AG08395 (cell line): Measurements from ENCODE around the gene ACSM2A.
"Not testable (repeated sequence)": the region's sequence is repeated elsewhere in the genome, so short reads cannot be mapped to it uniquely, and the experiment has no call there.

ENCODE experiments used
- DNase-seq: peaks from one replicate; pipeline ENCODE4 v3.0.0; 2012; ENCODE audit warnings: mixed read lengths, low spot score

ACSM2A gene

DNA sequence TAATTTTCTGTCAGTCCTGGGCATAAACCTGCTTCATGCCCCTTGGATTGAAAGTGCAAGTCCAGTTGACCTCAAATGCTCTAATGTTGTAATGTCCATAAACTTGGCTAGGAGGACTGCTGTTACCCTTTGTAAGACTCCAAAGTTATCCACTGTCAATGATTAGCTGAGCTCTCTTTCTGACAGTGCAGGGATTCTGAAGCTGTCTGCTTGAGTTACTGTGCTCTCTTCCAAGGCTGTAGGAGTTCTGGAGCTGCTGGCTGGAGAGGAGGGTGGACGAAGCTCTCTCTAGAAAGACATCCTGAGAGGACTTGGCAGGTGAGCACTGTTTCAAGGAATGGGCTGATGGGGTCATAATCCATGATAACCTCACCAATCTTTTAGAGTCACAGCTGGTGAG, at the start of gene ACSM2A:
TSS of gene ACSM2A (plus strand) at position 158 of the 400 bp plus-strand sequence. CDS start 8,594 bp downstream, outside the sequence.
- DNase-seq = not testable (repeated sequence)

DNA sequence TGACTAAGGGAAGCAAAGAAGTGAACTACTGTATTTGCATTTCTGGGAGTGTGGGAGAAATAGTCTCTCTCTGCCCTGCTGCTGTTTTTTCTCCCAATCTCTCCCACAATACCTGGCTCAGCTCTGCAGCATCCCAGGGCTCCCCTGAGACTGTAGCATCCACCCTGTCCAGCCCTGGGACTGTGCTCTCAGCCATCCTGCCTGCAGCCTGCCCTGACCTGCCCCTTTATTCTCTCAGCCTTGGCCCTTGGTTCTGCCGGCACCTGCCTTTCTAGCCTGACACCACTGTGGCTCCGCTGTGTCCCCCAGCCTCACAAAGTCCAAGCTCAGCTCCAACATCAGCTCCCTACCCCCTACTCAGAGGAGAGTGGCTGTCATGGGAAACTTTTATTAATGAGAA, 48.7 kb upstream of the ACSM2A start:
- DNase-seq = no peak

GRCh38 chr16:20404637-20405036, 46.7 kb upstream of the ACSM2A start, which contains the start of gene PDILT:
Gene PDILT (minus strand): TSS chr16:20404737. CDS start chr16:20399300, 5,437 bp downstream.
- no peak for DNase-seq

- no peak for DNase-seq
Observed at GRCh38 chr16:20409398-20410120, 41.8 kb upstream of the ACSM2A start, which contains the start of gene ACSM5. Gene ACSM5 (plus strand): TSS chr16:20409534. CDS start chr16:20411485, 1,951 bp downstream.

- no peak for DNase-seq
Observed at GRCh38 chr16:20410121-20410723, 41.1 kb upstream of the ACSM2A start.

GRCh38 chr16:20411055-20411454, 40.3 kb upstream of the ACSM2A start:
- DNase-seq = no peak

DNA sequence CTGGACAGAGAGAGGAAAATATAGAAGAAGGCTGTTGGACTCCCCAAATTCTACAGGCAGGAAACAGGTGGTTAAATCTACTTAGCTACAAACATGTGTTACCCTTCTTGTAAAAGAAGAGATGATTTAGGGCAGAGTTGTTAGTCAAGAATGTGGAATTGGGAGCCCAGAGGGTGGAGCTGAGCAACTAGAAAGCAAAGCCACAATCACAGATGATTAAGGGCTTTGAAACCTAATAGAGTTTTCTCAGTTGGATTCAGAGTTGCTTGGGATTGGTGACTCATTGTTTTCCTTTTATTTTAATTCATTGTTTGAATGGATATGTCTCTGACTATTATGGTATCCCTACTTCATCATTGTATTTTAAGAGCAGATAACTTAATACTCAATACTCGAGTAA, 35.8 kb upstream of the ACSM2A start:
- DNase-seq = no peak

GRCh38 chr16:20419093-20419492, 32.2 kb upstream of the ACSM2A start:
- DNase-seq = not testable (repeated sequence)

DNA sequence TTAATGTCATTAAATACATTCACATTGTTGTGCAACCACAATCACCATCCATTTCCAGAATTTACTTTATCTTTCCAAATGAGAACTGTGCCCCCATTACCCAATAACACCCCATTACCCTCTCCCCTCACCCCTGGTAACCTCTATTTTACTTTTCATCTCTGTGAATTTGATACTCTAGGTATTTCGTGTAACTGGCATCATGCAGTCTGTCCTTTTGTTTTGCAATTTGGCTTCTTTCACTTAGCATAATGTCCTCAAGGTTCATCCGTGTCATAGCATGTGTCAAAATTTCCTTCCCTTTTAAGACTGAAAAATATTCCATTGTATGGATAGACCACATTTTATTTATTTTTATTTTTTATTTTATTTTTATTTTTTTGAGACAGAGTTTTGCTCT, 29.6 kb upstream of the ACSM2A start:
- DNase-seq = not testable (repeated sequence)

DNA sequence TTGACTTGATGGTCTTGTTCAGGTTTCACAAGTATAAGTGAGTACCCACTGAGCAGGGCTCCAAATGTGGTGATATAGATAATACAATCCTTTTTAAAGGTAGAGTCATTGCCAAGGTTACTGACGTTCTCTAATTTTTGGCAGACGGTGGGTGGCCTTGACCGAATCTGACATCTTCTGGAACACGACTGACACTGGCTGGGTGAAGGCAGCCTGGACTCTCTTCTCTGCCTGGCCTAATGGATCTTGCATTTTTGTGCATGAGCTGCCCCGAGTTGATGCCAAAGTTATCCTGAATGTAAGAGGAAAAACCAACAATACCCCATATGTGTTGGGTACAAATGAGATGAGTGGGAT, 27.6 kb upstream of the ACSM2A start:
- not testable (repeated sequence) for DNase-seq

- DNase-seq = no peak
Observed at GRCh38 chr16:20424129-20424866, 27.0 kb upstream of the ACSM2A start.

DNA sequence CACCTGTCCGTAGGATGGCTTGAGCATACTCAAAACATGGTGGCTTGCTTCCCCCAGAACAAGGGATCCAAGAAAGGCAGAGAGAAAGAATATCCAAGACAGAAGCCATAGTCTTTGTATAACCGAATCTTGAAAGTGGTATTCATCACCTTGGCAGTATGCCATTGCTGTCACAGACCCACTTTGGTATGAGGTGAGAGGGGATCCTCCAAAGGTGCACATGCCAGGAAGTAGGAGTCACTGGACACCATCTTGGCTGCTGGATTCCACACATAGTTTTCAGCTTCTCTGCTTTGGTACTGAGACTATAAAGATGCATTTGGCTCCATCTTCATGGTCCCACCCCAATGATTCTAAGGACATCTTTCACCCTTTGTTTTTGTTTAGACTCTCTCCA, 23.9 kb upstream of the ACSM2A start:
- not testable (repeated sequence) for DNase-seq

DNA sequence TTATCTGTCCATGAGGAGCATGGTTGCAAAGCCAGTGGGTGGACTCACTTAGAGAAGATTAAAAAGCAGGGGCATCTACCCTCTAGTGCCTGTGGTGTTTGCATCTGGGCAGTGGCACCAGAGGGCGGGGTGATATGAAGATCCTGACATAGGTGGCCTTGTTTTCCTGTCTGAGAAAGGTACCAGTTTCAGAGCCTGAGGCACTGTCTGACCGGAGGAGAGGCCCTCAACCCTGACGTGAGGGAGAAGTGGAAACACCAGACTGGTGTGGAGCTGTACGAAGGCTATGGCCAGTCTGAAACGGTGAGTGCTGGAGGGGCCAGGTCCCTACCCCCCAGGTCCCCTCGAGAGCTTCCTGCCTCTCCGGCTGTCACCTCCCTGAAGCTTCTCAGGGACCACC, 21.8 kb upstream of the ACSM2A start:
- DNase-seq = not testable (repeated sequence)

DNA sequence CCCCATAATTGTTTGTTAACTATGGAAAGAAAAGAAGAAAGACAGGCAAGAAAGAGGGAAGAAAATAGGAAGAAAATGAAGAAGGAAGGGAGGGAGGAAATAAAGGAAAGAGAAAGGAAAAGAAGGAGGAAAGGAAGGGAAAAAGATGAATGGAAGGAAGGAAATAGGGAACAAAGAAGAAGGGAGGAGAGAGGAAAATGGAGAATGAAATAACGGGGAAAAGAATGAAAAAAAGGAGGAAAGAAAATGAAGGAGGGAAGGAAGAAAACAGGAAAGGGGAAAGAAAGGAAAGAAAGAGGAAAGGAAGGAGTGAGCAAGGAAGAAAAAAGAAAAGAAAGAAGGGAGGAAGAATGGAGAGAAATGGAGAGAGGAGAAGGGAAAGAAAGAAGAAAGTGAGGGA, 20.8 kb upstream of the ACSM2A start:
- not testable (repeated sequence) for DNase-seq

DNA sequence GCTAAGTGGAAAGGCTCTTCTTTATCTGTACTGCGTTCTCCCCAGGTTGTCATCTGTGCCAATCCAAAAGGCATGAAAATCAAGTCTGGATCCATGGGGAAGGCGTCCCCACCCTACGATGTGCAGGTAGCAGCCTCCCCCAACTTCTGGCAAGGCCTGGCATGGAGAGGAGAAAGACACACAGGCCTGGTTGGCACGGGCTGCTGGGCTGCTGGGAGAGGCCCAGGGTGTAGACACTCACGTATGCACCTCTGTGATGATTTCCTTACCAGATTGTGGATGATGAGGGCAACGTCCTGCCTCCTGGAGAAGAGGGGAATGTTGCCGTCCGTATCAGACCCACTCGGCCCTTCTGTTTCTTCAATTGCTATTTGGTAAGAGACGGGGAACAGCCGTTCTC, 20.4 kb upstream of the ACSM2A start:
- no peak for DNase-seq

DNA sequence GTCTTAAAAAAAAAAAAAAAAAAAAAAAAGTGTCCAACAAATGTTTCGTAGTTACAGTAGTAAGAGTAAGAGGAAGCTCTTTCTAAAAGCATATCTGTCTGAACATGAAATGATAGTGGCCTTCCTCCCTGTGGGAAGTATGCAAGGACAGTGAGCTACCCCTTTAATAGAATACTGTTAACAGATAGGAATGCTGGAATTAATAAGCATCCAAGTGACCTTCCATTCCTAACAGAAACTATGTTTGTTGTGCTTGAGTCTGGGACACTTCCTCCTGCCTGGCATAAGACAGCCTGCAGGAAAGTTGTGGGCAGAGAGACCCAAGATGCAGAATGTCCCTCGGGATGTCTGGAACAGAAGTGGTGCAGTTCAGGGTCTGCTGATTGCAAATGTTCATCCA, 12.4 kb upstream of the ACSM2A start:
- DNase-seq = not testable (repeated sequence)

DNA sequence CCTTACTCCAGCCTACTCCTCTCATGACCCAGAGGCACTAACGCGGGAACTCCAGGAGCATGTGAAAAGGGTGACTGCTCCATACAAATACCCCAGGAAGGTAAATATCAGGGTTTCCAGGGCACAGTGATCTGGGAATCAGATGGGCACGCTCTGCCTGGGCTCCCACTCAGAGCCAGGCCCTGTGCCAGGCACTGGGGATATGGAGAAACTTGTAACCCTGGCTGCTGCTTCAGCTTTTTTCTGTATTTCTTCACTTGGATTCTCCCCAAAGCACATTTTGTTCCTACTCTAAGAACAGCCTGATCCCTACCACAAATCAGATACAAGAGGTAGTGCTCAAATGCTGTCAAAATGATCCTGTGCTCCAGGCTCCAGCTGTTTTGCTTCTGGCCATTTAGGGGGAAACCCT, 11.5 kb upstream of the ACSM2A start:
- not testable (repeated sequence) for DNase-seq

- not testable (repeated sequence) for DNase-seq
Observed at GRCh38 chr16:20440731-20441130, 10.6 kb upstream of the ACSM2A start.

DNA sequence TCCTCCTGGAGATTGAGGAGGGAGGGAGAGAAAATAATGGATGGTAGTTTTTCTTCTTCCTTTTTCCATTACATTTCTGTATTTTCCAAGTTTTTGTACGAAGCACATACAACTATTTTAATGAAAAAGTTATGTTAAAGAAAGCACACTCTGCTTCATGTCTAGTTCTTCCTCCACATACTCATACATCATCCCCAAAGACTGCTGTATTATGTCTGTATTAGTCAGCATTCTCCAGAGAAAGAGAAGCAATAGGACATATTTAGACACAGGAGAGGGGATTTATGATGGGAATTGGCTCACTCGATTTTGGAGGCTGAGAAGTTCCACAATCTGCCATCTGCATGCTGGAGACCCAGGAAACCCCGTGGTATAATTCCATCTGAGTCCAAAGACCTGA, 10.1 kb upstream of the ACSM2A start:
- no peak for DNase-seq

DNA sequence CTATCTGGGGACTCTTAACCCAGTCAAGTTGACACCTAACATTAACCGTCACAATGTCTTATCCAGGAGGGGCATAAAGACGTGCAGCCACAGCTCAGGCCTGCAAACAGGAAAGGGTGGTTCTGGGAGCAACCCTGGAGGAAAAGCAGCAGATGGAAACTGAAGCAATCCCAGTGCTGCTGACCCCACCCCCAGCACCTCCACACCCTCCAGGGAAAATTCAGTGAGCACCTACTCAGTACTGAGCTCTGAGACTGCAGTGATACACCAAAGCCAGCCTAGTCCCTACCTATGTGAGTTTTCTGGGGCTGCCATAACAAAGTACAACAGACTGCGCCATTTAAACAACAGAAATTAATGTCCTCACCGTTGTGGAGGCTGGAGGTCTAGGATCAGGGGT, 9.5 kb upstream of the ACSM2A start:
- not testable (repeated sequence) for DNase-seq

DNA sequence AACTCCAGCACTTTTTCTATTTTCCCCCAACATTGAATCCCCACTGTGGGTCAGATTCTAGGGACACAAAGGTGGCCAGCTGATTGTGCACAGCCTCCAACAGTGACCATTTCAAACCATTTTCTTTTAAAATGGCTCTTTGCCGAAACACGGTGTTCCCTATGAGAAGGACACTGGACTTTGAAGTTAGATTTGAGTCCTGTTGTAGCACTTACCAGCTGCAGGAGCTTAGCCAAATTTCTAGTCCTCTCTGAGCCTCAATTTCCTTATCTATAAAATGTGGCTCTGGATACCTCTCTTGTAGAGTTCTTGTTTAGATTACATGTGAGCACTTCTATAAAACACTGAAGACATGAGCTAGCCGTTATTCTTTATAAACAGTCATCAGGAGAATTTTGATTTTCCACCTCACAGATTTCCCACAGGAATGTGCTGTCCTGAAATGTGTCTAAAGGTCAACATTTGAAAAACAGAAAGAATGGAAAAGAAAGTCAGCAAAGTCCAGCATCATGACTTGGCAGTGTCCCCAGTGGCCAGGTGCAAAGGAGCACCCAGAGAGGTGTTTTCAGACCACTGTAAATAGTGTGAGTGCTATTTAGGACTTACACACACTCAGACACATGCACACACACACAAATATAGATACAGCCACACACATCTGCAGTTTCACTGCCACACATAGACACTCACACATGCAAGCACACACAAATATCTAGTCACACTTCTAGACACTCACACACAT, 4.5 kb upstream of the ACSM2A start:
- DNase-seq = not testable (repeated sequence)

GRCh38 chr16:20453633-20454032, 2.3 kb downstream of the ACSM2A start:
- DNase-seq = not testable (repeated sequence)
